SU-DHL-6 (cell line): ENCODE data around the gene KANK2.
"Not testable (repeated sequence)": the region's sequence is repeated elsewhere in the genome, so short reads cannot be mapped to it uniquely, and the experiment has no call there.

ENCODE experiments used
- H2AFZ ChIP-seq: fragments of 200-600 bp; sonication (generic); 2 replicates; pipeline ENCODE4 v1.6.1; 2014; ENCODE audit warnings: low read depth, mild to moderate bottlenecking, moderate library complexity, mixed read lengths, antibody characterized with exemption, low read length; ENCODE audit not compliant: severe bottlenecking
- H3F3A ChIP-seq: fragments of 200-600 bp; shearing (Covaris generic); 2 replicates; pipeline ENCODE4 v1.6.0; 2016; ENCODE audit warnings: antibody characterized with exemption, mild to moderate bottlenecking; ENCODE audit not compliant: insufficient read depth
- H3K27ac ChIP-seq: fragments of 200-600 bp; sonication (generic); 2 replicates; pipeline ENCODE4 v1.5.1; 2016; ENCODE audit warnings: low read depth, mild to moderate bottlenecking, low read length, moderate library complexity, mixed read lengths
- H3K27me3 ChIP-seq: fragments of 200-600 bp; sonication (generic), shearing (Covaris generic); 2 replicates; pipeline ENCODE4 v1.6.0; 2014; ENCODE audit warnings: mild to moderate bottlenecking, low read length
- H3K36me3 ChIP-seq: fragments of 200-600 bp; sonication (generic); 2 replicates; pipeline ENCODE4 v1.6.1; 2014; ENCODE audit warnings: mild to moderate bottlenecking, low read length, mixed read lengths
- H3K4me2 ChIP-seq: fragments of 300-600, 200-600 bp; shearing (Covaris generic), sonication (generic); 2 replicates; pipeline ENCODE4 v1.6.0; 2014; ENCODE audit warnings: low read length, low read depth, mild to moderate bottlenecking; ENCODE audit not compliant: poor library complexity, severe bottlenecking
- H3K4me3 ChIP-seq: fragments of 200-600 bp; sonication (generic); 2 replicates; pipeline ENCODE4 v1.5.1; 2014; ENCODE audit warnings: antibody characterized with exemption, low read length, mild to moderate bottlenecking, mixed read lengths; ENCODE audit not compliant: insufficient read depth, poor library complexity, severe bottlenecking
- H3K79me2 ChIP-seq: fragments of 200-600 bp; sonication (generic); 2 replicates; pipeline ENCODE4 v1.6.1; 2014; ENCODE audit warnings: mild to moderate bottlenecking, low read length, moderate library complexity; ENCODE audit not compliant: insufficient read depth
- H3K9ac ChIP-seq: fragments of 200-600 bp; sonication (generic); 2 replicates; pipeline ENCODE4 v1.7.0; 2014; ENCODE audit warnings: mild to moderate bottlenecking, low read length
- H3K9me2 ChIP-seq: fragments of 200-600 bp; sonication (generic); replicated peaks from 2 replicates; pipeline ENCODE4 v1.6.1; 2014; ENCODE audit warnings: low read length; ENCODE audit not compliant: insufficient read depth
- H3K9me3 ChIP-seq: fragments of 200-600 bp; sonication (generic); 2 replicates; pipeline ENCODE4 v1.6.1; 2014; ENCODE audit warnings: low read length, mixed read lengths; ENCODE audit not compliant: insufficient read depth
- H4K20me1 ChIP-seq: fragments of 200-600 bp; sonication (generic); 2 replicates; pipeline ENCODE4 v1.6.1; 2014; ENCODE audit warnings: low read depth, mild to moderate bottlenecking, antibody characterized with exemption, low read length, moderate library complexity, mixed read lengths
- EZH2phosphoT487 ChIP-seq: fragments of 200-600 bp; sonication (generic), shearing (Covaris generic); conservative IDR thresholded peaks from 2 replicates; pipeline ENCODE4 v1.6.1; 2018; ENCODE audit warnings: mild to moderate bottlenecking, antibody characterized with exemption, low read length, moderate library complexity, mixed read lengths
- TF ChIP-seq, protein P1 (sequence below): fragments of 200-600 bp; sonication (generic); IDR thresholded peaks from one replicate; pipeline ENCODE4 v1.5.1; 2017; ENCODE audit warnings: antibody characterized with exemption, mild to moderate bottlenecking, low read length, moderate library complexity; ENCODE audit not compliant: insufficient read depth, poor library complexity, severe bottlenecking

KANK2 gene

DNA sequence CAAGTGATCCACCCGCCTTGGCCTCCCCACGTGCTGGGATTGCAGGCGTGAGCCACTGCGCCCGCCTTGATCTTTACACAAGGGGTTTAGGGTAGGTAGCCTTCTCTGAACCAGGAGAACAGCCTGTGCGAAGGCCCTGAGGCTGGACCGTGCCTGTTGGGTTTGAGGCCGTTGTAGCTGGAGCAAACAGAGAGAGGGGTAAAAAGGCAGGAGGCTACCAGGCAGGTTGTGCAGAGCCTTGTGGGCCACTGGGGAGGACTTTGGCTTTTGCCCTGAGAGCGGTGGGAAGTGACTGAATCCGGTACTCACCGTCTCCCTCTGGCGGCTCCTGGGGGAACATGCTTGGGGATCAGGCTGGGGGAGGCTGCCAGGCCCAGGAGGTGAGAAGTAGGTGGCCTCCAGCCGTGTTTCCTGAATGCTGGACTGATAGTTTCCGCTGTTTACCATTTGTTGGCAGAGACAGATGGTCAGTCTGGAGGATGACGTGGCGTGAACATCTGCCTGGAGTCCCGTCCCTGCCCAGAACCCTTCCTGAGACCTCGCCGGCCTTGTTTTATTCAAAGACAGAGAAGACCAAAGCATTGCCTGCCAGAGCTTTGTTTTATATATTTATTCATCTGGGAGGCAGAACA is 66.4 kb downstream of the KANK2 start:
- no peak overlapping the region for H3K27ac ChIP-seq

DNA sequence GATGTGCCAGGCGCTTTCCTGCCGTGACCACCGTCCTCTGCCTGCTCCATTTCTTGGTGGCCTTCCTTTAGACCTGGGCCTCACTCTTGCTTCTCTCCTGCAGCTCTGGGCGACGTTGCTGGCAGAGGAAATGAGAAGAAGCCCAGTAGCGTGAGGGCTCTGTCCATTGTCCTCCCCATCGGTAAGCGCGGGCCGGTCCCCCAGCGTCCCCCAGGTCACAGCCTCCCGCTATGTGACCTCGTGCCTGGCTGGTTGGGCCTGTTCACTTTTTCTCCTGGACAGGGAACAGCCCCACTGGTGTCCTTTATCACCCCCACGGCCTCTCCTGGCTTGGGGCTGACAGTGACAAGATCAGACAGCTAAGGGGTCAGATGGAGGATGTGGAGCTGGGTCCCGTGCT is 69.4 kb downstream of the KANK2 start:
- no peak overlapping the region for H3K27ac ChIP-seq
- H2AFZ ChIP-seq, result no peak overlapping the region
- H3K9me3 ChIP-seq, result no peaks in the 10 kb centered on the region
- H3K9ac ChIP-seq, result no peak overlapping the region
- no peak overlapping the region for H3K4me3 ChIP-seq
- H3F3A ChIP-seq, result peaks cover 8% of the 10 kb centered on the region
- H3K36me3 ChIP-seq, result peaks cover 19% of the 10 kb centered on the region
- no peaks in the 10 kb centered on the region for H3K27me3 ChIP-seq
- H3K9me2 ChIP-seq, result no peaks in the 10 kb centered on the region
- TF ChIP-seq EZH2phosphoT487, result no peak
- TF ChIP-seq, protein P1, sequence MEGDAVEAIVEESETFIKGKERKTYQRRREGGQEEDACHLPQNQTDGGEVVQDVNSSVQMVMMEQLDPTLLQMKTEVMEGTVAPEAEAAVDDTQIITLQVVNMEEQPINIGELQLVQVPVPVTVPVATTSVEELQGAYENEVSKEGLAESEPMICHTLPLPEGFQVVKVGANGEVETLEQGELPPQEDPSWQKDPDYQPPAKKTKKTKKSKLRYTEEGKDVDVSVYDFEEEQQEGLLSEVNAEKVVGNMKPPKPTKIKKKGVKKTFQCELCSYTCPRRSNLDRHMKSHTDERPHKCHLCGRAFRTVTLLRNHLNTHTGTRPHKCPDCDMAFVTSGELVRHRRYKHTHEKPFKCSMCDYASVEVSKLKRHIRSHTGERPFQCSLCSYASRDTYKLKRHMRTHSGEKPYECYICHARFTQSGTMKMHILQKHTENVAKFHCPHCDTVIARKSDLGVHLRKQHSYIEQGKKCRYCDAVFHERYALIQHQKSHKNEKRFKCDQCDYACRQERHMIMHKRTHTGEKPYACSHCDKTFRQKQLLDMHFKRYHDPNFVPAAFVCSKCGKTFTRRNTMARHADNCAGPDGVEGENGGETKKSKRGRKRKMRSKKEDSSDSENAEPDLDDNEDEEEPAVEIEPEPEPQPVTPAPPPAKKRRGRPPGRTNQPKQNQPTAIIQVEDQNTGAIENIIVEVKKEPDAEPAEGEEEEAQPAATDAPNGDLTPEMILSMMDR, result no peak
- H3K79me2 ChIP-seq, result no peaks in the 10 kb centered on the region
- no peak overlapping the region for H3K4me2 ChIP-seq
- no peaks in the 10 kb centered on the region for H4K20me1 ChIP-seq

More for the DNA sequence above, 66.4 kb downstream of the KANK2 start:
- H3K9ac ChIP-seq, result no peak overlapping the region
- no peak overlapping the region for H2AFZ ChIP-seq
- no peaks in the 10 kb centered on the region for H3K27me3 ChIP-seq
- H3K9me3 ChIP-seq, result no peaks in the 10 kb centered on the region
- no peak overlapping the region for H3K4me2 ChIP-seq
- H4K20me1 ChIP-seq, result no peaks in the 10 kb centered on the region
- TF ChIP-seq, protein P1, result peak; percentile 50
- no peak for TF ChIP-seq EZH2phosphoT487
- H3K9me2 ChIP-seq, result no peaks in the 10 kb centered on the region
- H3K79me2 ChIP-seq, result no peaks in the 10 kb centered on the region
- H3K36me3 ChIP-seq, result peaks cover 19% of the 10 kb centered on the region
- peaks cover 21% of the 10 kb centered on the region for H3F3A ChIP-seq
- no peak overlapping the region for H3K4me3 ChIP-seq

DNA sequence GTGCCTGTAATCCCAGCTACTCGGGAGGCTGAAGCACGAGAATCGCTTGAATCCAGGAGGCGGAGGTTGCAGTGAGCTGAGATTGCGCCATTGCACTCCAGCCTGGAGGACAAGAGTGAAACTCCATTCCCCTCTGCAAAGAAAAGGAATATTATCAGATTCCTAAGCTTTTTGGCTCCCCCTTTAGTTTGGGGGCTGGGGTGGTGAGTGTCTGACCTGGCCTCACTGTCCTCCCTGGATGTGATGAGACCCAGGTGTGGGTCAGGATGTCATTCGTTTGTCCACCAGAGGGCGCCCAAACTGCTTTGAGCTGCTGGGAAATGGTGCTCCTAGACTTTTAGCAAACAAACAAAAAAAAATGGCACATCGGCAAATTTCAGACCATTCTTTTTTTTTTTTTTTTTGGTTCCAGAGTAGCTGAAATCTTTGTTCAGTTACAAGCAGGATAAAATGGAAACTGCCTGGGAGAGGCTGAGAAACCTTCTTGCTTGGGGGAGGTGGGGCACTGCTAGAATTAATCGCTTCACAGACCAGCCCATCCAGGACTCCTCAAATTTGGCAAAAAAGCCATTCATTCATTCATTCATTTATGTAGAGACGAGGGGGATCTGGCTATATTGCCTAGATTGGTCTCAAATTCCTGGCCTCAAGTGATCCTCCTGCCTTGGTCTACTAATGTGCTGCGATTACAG is 71.2 kb downstream of the KANK2 start:
- no peaks in the 10 kb centered on the region for H4K20me1 ChIP-seq
- no peaks in the 10 kb centered on the region for H3K9me2 ChIP-seq
- H3K4me2 ChIP-seq, result no peak overlapping the region
- H3K27ac ChIP-seq, result no peak overlapping the region
- no peaks in the 10 kb centered on the region for H3K9me3 ChIP-seq
- H3K36me3 ChIP-seq, result peaks cover 15% of the 10 kb centered on the region
- H3K79me2 ChIP-seq, result no peaks in the 10 kb centered on the region
- TF ChIP-seq EZH2phosphoT487, result no peak
- TF ChIP-seq, protein P1, result peak; percentile 66
- no peak overlapping the region for H2AFZ ChIP-seq
- H3K4me3 ChIP-seq, result no peak overlapping the region
- no peak overlapping the region for H3K9ac ChIP-seq
- H3F3A ChIP-seq, result peaks cover 2% of the 10 kb centered on the region; the same call in 1 of the 2 replicates
- H3K27me3 ChIP-seq, result no peaks in the 10 kb centered on the region

DNA sequence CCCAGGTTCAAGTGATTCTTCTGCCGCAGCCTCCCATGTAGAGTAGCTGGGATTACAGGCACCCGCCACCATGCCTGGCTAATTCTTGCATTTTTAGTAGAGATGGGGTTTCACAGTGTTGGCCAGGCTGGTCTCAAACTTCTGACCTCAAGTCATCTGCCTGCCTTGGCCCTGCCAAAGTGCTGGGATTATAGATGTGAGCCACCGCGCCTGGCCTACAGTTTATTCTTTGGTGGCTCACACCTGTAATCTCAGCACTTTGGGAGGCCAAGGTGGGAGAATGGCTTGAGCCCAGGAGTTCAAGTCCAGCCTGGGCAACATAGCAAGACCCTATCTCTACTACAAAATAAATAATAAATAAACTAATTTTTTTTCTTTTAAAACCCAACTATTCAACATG is 73.2 kb downstream of the KANK2 start:
- not testable (repeated sequence) for H4K20me1 ChIP-seq, H3K9me3 ChIP-seq, H3K4me2 ChIP-seq, H3K9ac ChIP-seq, H3K79me2 ChIP-seq, H3F3A ChIP-seq, H2AFZ ChIP-seq, H3K9me2 ChIP-seq, H3K27me3 ChIP-seq, H3K4me3 ChIP-seq, H3K27ac ChIP-seq
- peaks cover 15% of the 10 kb centered on the region for H3K36me3 ChIP-seq
